Adipose tissue (tissue), 3 donors: ENCODE results near the gene PDCL3. TPM values are rescaled to one million over a fixed set of nuclear protein-coding genes. Genes with fewer than 3 reads are reported as not detected.

Source experiments
- H3K27ac ChIP-seq: one replicate; pipeline ENCODE4 v1.5.1; 2013; ENCODE audit warnings: low read depth, low read length
- WGBS, 3 donors: extraction: QIAGEN DNeasy Blood & Tissue Kit; methylation state at CpG; one replicate each; pipeline ENCODE4 v1.1.7; 2013; 5-methylcytosine and 5-hydroxymethylcytosine counted together
- polyA plus RNA-seq, 3 donors: library from polyadenylated mRNA; stranded (reverse); fragments of 200-250 nt; gene quantifications; one replicate each; pipeline ENCODE4 v1.2.3, GENCODE V29; 2013
- donor health status: healthy with polysubstance abuse.
- donor health status: Bipolar disorder and iron deficiency.
- donor health status: healthy.

Gene PDCL3
- 10 to 100 TPM in 2 of 3 donors, 1 to 10 TPM in 1; 9.5 to 23.6 (median 17.9) TPM for polyA plus RNA-seq

DNA sequence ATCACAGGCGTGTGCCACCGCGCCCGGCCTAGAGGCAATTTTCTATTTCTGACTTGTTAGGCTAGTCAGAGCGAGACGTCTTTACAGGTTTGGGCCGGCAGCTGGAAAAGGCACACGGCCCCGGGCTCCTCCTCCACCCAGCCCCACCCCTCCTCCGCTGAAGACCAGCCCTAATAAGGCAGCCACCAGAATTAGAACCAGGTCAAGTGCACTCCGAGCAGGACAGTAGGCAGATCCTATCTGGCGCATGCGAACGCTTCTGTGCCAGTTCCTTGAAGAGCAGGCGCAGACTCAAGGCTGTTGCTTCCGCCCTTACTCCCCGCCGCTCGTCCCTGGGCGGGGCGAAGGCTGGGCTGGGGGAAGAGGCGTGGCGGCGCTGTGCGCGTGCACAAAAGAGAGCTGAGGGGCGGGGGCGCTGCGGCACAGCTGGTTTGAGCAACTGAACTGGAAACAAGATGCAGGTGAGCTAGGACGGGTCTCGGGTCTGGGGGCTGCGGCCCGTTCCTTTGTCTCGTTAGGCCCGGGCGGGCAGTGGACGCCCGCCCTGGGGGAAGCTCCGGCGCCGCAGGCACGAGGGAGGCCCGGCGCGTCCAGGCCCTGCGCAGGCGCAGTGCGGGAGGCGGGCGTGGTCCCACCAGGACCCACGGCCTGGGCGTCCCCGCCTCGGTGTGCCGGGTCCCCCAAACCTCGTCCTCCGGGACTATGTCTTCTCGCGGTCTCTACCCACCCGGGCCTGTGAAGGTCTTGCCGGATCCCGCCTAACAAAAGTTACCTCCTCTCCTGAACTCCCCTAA lies at the start of gene PDCL3:
TSS of gene PDCL3 (plus strand) at position 381 of the 794 bp plus-strand sequence. CDS start at position 456, 75 bp downstream.
- H3K27ac ChIP-seq = no peak within 1 kb of the TSS
- WGBS, 3 donors = 0 to 1% (median 0%) methylated on average over 57 to 62 of the region's 62 CpGs

DNA sequence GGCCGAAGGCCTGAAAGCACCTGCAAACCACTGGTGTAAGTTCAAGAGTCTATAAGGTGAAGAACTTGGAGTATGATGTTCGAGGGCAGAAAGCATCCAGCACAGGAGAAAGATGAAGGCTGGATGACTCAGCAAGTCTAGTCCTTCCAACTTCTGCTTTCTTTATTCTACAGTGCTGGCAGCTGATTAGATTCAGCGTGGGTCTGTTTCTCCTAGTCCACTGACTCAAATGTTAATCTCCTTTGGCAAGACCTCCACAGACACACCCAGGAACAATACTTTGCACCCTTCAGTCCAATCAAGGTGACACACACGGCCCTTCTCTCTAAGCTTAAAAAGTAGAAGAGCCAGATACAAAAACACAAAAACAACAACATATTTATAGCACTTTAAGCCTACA lies 49.1 kb upstream of the PDCL3 start:
- WGBS, 3 donors = 39 to 60% (median 43%) methylated on average over 4 of the region's 4 CpGs
- H3K27ac ChIP-seq = no peak overlapping the region

DNA sequence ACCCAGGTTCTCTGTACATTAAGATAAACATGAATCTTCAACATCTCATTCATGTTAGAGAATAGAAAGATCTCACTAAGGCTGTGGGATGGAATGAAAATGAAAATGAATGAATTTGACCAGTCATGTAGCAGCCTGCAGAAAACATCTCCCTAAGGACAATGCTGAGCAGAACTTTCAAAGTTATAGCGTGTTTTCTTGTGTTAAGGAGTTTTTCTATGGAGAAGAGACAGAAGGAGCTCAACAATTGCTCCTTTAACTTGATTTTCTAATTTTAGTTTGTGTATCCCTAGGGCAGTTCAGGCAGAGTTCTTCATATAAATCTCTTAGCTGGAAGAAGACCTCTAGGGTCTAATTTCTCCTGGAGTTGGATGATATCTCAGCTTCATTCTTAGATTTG lies 45.2 kb upstream of the PDCL3 start:
- H3K27ac ChIP-seq = no peak overlapping the region
- 46 to 70% (median 62%) methylated on average over 1 of the region's 1 CpG for WGBS, 3 donors

DNA sequence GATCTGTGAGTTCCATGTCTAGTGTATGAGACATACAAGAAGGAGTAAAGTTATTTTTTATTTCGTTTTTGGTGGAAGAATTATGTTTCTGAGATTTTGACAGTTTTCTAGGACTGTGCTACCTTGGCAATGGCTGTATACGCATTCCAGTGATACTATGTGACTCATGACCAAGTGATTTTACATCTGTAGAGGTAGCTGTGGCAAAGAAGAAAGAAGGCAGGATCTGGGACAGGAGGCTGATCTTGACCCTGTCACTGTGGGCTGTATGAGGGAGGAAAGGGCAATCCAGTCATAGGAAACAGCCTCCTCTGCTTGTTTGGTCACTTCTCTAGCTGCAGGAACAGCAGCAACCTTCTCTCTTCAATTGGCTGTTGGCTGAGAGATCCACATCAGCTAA lies 44.0 kb upstream of the PDCL3 start:
- no peak overlapping the region for H3K27ac ChIP-seq
- 63 to 67% (median 67%) methylated on average over 2 of the region's 2 CpGs for WGBS, 3 donors

DNA sequence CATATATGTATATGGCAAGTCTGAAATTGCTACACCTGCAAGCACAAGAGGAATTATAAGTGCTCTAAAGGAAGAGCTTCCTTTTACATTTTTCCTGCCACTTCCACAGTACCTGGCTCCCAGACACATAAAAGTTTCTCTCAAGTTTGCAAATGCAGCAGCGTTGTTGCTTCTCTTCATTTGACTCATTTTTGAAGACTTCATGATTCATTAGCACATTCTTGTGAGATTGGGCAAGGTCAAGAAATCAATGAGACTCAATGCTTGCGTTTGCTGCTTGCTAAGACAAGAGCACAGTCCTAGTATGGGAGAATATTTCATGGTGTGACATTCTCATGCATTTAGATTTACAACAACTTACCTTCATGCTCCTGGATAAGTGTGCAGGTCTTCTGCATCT lies 42.6 kb upstream of the PDCL3 start:
- H3K27ac ChIP-seq = no peak overlapping the region
- 55 to 91% (median 88%) methylated on average over 2 of the region's 2 CpGs for WGBS, 3 donors

DNA sequence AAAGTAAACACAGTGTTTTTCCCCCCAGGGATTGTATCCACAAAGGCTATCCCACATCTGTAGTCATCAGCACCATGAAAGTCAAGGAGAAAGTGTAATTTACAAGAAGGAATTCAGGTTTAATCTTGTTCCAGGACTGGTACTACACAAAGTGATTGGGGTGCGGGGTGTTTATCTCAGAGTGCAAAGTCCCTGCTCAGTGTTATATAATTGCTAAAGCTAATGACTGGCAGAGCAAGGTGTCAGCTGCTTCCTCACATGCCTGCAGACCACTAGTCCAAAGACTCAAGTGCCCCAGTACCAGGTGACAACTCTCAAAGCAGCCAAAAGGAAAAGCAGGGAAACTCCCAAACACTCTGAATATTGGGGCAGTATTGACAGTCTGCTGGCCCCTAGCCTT lies 40.4 kb upstream of the PDCL3 start:
- 31 to 86% (median 81%) methylated on average over 1 of the region's 1 CpG for WGBS, 3 donors
- H3K27ac ChIP-seq = no peak overlapping the region

DNA sequence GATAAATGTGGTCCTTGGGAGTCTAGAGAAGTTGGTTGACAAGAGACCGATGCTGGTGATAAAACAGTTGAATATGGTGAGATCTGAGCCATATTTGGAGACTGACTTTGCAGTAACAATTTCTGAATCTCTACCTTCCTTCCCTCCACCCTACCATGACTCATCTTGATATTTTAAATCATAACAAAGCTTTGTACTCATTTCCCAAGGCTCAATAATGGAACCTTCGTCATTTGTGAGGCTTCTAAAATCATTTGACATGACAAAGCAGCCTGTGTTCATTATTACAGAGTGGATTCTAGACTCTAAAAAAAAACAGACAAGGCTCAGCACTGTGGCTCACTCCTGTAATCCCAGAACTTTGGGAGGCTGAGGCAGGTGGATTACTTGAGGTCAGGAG lies 38.5 kb upstream of the PDCL3 start:
- 85 to 91% (median 91%) methylated on average over 2 of the region's 2 CpGs for WGBS, 3 donors

DNA sequence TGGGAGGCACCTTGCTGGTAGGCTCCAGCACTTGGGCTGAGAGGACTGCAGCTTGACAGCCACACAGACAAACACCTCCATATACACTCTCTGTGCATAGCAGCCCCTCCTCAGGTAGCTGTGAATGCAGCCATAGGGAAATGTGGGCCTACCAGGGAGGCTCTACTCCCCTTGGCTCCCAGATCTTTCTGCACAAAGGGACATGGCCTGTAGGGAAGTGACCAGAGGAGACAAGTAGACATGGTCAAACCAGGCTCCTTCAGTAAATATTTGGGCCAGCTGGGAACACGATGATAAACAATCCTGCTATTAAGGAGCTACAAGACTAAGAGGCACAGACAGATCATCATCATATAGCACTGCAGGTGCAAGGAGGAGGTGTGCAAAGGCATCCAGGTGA lies 35.9 kb upstream of the PDCL3 start:
- H3K27ac ChIP-seq = no peak overlapping the region
- WGBS, 3 donors = 19 to 90% (median 48%) methylated on average over 1 of the region's 1 CpG

More for the DNA sequence above, 38.5 kb upstream of the PDCL3 start:
- no peak overlapping the region for H3K27ac ChIP-seq

DNA sequence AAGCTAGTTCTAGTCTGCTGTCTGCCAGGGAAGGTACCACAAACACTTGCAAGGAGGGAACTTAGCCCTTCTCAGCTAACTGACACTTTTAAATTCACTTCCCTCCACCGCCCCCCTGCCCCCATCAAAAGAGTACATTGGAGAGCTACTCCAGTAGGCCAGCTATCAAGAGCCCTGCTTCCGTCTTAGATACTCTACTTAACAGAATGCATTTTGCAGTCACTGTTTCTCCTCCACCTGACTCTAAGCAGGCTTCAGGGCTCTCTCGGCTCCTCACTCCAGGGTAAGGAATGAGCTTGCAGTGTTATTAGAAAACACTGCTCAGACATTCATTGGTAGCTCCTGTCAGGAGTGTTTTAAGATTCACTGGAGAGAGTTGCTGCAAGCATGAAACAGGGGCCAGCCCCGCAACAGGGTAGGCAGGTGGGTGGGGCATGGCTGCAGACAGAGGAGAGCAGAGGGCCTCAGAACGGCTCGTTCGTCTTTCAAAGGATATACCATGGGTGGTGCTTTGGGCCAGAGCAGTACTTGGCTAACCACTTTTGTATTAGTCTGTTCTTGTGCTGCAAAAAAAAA lies 35.3 kb upstream of the PDCL3 start:
- WGBS, 3 donors = 71 to 74% (median 71%) methylated on average over 7 of the region's 7 CpGs
- H3K27ac ChIP-seq = no peak overlapping the region

DNA sequence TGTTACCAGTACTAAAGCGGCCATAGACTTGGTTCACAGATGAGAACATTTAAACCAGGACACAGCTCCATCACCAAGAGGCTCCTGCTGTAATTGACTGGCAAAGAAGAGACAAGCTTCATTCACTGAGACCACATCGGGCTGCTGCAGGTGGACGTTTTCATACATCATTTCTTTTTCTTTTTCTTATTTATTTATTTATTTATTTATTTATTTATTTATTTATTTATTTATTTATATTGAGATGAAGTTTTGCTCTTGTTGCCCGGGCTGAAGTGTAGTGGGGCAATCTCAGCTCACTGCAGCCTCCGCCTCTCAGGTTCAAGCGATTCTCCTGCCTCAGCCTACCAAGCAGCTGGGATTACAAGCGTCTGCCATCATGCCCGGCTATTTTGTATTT lies 33.6 kb upstream of the PDCL3 start:
- H3K27ac ChIP-seq = no peak overlapping the region
- WGBS, 3 donors = 90 to 92% (median 91%) methylated on average over 8 of the region's 8 CpGs

DNA sequence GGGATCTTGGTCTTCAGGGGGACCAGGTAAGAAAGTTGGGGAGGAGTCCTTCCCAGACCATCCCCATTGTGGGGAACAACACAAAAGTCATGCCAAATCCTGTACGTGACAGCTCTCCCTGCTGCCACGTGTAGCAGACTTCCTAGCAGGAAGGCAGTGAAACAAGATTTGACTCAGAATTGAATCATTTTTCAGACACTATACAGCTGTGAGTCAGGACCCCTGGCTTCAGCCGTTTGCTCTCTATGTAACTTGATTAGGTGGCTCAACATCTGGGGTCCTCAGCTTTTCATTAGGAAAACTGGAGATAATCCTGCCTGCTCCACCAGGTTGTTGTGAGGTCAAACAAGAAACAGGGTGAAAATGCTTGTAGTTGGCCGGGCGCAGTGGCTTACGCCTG lies 32.9 kb upstream of the PDCL3 start:
- WGBS, 3 donors = 71 to 74% (median 73%) methylated on average over 6 of the region's 6 CpGs
- H3K27ac ChIP-seq = no peak overlapping the region

DNA sequence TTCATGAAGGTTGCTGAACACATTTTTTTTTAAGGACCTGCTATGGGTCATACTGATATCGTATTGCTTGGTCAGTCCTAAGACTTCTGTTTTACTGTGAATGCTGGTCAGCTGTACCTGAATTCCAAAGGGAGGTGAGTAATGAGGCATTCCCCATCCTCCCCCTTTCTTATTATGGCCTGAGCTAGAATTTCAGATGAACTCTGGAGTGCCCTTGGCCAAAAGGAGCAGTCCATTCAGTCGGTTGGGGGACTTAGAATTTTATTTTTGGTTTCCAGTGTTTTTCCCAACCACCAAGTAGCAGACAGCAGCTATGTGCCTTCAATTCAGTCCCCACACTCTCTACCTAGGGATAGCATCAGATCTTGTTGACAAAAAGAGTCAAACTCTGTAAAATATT lies 26.9 kb upstream of the PDCL3 start:
- H3K27ac ChIP-seq = no peak overlapping the region
- WGBS, 3 donors = 60 to 82% (median 65%) methylated on average over 2 of the region's 2 CpGs

DNA sequence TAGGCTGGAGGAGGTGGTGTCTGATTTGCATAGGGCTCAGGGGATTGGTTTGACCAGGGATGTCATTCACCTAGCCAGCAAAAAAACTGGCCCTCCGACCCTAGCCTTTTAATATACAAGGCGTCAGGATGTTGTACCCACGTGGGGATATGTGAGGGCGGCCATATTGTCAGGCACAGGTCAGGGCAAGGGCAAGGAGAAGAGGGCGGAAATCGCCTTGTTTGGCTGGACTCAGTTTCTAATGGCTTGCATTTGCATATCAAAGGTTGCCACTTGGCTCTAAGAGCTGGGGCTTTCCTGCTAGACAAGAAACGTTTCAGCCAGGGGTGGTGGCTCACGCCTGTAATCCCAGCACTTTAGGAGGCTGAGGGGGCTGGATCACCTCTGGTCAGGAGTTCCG lies 24.9 kb upstream of the PDCL3 start:
- WGBS, 3 donors = 65 to 73% (median 72%) methylated on average over 9 of the region's 9 CpGs
- H3K27ac ChIP-seq = no peak overlapping the region

DNA sequence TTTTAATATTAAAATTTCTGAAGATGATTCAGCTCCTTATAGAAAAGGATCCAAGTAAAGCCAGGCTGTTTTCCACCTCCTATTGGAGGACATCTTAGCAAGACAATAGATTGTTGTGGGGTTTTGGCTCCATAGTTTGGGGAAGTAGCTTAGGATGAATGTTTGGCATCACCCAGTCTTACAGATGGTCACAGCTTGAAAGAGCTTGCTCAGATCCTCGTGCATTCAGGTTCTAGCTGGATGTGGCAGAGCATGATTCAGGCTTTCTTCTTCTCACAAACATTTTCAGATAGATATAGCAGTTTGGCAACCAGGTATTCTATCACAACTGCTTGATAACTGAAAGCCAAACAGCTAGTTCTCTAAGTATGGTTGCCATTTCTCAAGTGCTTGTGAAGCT lies 23.6 kb upstream of the PDCL3 start:
- 50 to 59% (median 52%) methylated on average over 1 of the region's 1 CpG for WGBS, 3 donors
- no peak overlapping the region for H3K27ac ChIP-seq

DNA sequence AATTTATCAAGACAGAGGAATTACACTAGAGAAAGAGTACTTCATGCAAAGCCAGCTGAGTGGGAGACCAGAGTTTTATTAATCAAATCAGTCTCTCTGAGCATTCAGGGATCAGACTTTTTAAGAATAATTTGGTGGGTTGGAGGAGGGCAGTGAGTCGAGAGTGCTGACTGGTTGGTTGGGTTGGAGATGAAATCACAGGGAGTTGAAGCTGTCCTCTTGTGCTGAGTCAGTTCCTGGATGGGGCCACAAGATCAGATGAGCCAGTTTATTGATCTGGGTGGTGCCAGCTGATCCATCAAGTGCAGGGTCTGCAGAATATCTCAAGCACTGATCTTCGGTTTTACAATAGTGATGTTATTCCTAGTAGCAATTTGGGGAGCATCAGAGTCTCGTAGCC lies 21.4 kb upstream of the PDCL3 start:
- WGBS, 3 donors = 49 to 71% (median 54%) methylated on average over 3 of the region's 3 CpGs
- no peak overlapping the region for H3K27ac ChIP-seq

DNA sequence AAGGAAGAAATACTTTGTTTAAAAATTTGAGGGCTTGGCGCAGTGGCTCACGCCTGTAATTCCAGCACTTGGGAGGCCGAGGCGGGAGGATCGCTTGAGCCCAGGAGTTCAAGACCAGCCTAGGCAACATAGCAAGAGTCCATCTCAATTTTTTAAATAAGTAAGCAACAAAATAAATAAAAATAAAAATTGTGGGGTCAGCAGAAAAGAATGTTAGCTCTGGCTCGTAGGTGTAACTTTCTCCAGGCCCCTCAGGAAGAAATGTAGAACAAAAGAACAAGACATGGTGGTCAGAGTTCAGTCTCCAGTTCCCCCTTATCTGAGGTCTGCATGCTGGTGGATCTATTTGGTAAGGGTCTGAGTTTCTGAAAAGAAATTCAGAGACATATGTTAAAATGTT lies 20.4 kb upstream of the PDCL3 start:
- 94 to 95% (median 94%) methylated on average over 6 of the region's 6 CpGs for WGBS, 3 donors
- H3K27ac ChIP-seq = no peak overlapping the region

DNA sequence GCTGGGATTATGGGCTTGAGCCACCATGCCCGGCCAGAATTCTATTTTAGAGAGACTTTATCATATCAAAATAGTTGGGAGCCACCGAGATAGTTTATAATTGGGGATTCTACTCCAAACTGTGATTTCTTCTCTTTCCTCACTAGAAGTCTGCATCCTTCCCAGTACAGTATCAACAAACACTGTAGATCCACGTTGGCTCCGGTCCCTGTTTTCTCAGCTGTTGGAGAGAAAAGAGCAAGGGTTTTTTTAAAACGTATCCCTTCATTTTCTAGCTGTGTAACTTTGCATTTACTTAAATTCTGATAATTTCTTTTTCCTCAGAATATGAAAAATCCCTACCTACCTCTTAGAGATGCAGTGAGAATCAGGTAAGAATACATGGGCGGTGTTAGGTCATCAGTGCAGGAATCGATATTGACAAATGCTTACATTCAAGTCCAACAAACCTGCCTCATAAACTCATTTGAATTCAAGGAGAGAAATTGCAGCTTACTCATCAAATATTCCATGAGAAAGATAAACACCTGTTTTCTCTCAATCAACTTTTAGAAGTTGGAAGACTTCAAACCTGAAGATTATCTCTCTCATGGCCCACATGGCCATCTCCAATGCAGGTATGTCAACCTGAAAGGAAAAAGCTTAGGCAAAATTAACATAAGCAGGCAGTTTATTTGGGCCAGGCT lies 17.7 kb upstream of the PDCL3 start:
- 66 to 79% (median 73%) methylated on average over 7 of the region's 7 CpGs for WGBS, 3 donors

DNA sequence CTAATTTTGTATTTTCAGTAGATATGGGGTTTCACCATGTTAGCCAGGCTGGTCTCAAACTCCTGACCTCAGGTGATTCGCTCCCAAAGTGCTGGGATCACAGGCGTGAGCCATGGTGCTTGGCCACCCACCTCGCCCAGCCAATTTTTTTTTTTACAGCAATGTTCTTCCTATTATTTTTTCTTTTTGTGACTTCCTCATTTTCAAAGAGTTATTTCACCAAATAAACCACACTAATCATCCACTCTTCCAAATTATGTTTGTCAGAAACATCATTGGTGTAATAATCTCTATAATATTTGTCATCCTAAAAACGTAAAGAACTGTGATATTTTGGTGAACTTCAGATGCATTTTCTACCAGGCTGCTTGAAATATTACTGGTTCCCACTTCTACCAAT lies 16.3 kb upstream of the PDCL3 start:
- WGBS, 3 donors = 57 to 80% (median 64%) methylated on average over 4 of the region's 4 CpGs
- no peak overlapping the region for H3K27ac ChIP-seq

More for the DNA sequence above, 17.7 kb upstream of the PDCL3 start:
- H3K27ac ChIP-seq = no peak overlapping the region

DNA sequence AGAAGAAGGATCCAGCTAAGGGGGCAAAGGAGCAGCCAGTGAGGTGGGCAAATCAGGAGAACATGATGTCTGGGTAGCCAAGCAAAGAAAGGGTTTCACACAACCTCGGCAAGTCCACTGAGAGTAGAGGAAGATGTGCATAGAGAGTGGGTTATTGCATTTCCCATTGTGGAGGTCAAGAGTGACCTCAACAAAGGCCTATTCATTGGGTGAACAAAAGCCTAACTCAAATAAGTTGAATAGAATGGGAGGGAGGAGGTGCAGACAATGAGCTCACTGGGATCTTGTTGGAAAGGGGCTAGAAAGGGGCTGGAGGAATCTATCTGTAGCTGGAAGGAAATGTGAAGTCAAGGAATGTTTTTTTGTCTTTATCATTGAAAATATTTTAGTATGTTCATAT lies 14.0 kb upstream of the PDCL3 start:
- WGBS, 3 donors = 88% methylated on average over 1 of the region's 1 CpG
- H3K27ac ChIP-seq = no peak overlapping the region
